Thyroid gland (tissue), 4 donors: Measurements from ENCODE around the gene PACSIN1. TPM values are rescaled to one million over a fixed set of nuclear protein-coding genes. Genes with fewer than 3 reads are reported as not detected.

Experiments used
- DNase-seq, 2 donors: peaks; one replicate each; pipeline ENCODE4 v3.0.0-alpha.2; 2019
- H3K27ac ChIP-seq, 3 donors: fragments of 200-600 bp; sonication (generic); 1 replicate in 2 of 3; 2 replicates in 1 of 3; pipeline ENCODE4 v1.5.1; 2016 to 2019; ENCODE audit warnings: mild to moderate bottlenecking in 1 of 3, moderate library complexity in 1 of 3
- H3K27me3 ChIP-seq: fragments of 200-600 bp; sonication (generic); one replicate; pipeline ENCODE4 v1.5.1; 2019
- H3K36me3 ChIP-seq, 2 donors: fragments of 200-600 bp; sonication (generic); one replicate each; pipeline ENCODE4 v1.5.1; 2016 to 2019
- H3K4me1 ChIP-seq, 2 donors: fragments of 200-600 bp; sonication (generic); one replicate each; pipeline ENCODE4 v1.5.1; 2017 to 2019
- H3K4me3 ChIP-seq, 3 donors: fragments of 200-600 bp; sonication (generic); replicated peaks in 1 of 3; 1 replicate in 2 of 3; 2 replicates in 1 of 3; pipeline ENCODE4 v1.5.1; 2016; ENCODE audit warnings: mild to moderate bottlenecking in 1 of 3
- H3K9me3 ChIP-seq: fragments of 200-600 bp; sonication (generic); one replicate; pipeline ENCODE4 v1.5.1; 2017
- POLR2A ChIP-seq, 2 donors: fragments of 450-650 bp; IDR thresholded peaks; one replicate each; pipeline ENCODE4 v1.6.1; 2017; ENCODE audit warnings: antibody characterized with exemption in 2 of 2, mild to moderate bottlenecking in 2 of 2, moderate library complexity in 1 of 2
- WGBS, 2 donors: methylation state at CpG; one replicate each; pipeline ENCODE4 v1.1.5; 2017; 5-methylcytosine and 5-hydroxymethylcytosine counted together
- intact Hi-C: fragments of 100-400 bp; cut with DNase I; formaldehyde crosslinking; loops from one replicate; pipeline ENCODE4 v1.15.1; 2023
- total RNA-seq, 4 donors: library from RNA; depleted of rRNA; stranded (reverse); fragments of >200 nt; gene quantifications; one replicate each; pipeline ENCODE4 v1.2.3, GENCODE V29; 2016
- TF ChIP-seq, protein P1 (sequence below), 6 experiments: fragments of 200-600 bp in 3 of 6; fragments of 450-650 bp in 3 of 6; sonication (generic) in 3 of 6; IDR thresholded peaks; one replicate each; pipeline ENCODE4 v1.5.1; 2016 to 2019; ENCODE audit warnings: antibody characterized with exemption in 6 of 6, mild to moderate bottlenecking in 2 of 6, inconsistent platforms in 1 of 6, moderate library complexity in 1 of 6

PACSIN1 gene
- total RNA-seq, 4 donors from 2014 or later, result 0.11 TPM; not detected in 3

DNA sequence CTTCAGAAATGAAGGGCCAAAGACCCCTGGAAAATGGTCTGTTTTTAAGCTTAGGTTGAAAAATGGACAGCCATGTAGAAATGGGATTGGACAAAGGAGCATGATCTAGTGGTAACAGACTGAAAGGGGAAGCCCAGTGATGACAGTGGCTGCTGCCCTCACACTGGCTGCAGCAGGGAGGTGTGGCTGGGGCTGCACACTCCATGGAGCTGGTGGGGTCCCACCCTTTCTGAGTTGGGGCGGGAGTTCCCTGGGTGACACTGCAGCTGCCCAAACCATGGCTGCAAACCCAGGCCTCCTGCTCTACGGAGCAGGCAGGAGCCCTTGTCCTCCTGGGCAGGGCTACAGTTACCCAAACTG, 8.5 kb upstream of the PACSIN1 start:
- Histone ChIP-seq H3K27me3 (no peaks in the 10 kb centered on the region), H3K9me3 (no peaks in the 10 kb centered on the region), H3K36me3 (no peaks in the 10 kb centered on the region), H3K4me1 (peaks cover 0 to under 1% of the 10 kb centered on the region in 2 donors), H3K27ac (no peak overlapping the region), H3K4me3 (no peak overlapping the region)
- no peak for DNase-seq
- intact Hi-C loops, result no loop called here
- WGBS, 2 donors, result 40 to 81% methylated on average over 1 to 2 of the region's 2 CpGs
- no peak for TF ChIP-seq POLR2A (IDR thresholded peaks at IDR 0.05)
- TF ChIP-seq, protein P1, sequence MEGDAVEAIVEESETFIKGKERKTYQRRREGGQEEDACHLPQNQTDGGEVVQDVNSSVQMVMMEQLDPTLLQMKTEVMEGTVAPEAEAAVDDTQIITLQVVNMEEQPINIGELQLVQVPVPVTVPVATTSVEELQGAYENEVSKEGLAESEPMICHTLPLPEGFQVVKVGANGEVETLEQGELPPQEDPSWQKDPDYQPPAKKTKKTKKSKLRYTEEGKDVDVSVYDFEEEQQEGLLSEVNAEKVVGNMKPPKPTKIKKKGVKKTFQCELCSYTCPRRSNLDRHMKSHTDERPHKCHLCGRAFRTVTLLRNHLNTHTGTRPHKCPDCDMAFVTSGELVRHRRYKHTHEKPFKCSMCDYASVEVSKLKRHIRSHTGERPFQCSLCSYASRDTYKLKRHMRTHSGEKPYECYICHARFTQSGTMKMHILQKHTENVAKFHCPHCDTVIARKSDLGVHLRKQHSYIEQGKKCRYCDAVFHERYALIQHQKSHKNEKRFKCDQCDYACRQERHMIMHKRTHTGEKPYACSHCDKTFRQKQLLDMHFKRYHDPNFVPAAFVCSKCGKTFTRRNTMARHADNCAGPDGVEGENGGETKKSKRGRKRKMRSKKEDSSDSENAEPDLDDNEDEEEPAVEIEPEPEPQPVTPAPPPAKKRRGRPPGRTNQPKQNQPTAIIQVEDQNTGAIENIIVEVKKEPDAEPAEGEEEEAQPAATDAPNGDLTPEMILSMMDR (IDR thresholded peaks at IDR 0.05), result no peak

- intact Hi-C loops, result no loop called here
- TF ChIP-seq, protein P1 (IDR thresholded peaks at IDR 0.05), result no peak
- TF ChIP-seq POLR2A (IDR thresholded peaks at IDR 0.05), result no peak
- Histone ChIP-seq H3K4me3 (no peak overlapping the region), H3K36me3 (no peaks in the 10 kb centered on the region), H3K4me1 (peaks cover 0 to 4% of the 10 kb centered on the region in 2 donors), H3K9me3 (no peaks in the 10 kb centered on the region), H3K27me3 (no peaks in the 10 kb centered on the region), H3K27ac (no peak overlapping the region)
- DNase-seq, result no peak
- WGBS, 2 donors, result 77 to 85% methylated on average over 10 of the region's 14 CpGs
Measured at GRCh38 chr6:34457742-34458735, 7.8 kb upstream of the PACSIN1 start.

- H3K9me3 ChIP-seq, result no peaks in the 10 kb centered on the region
Measured at GRCh38 chr6:34459899-34460593, 5.8 kb upstream of the PACSIN1 start.

DNA sequence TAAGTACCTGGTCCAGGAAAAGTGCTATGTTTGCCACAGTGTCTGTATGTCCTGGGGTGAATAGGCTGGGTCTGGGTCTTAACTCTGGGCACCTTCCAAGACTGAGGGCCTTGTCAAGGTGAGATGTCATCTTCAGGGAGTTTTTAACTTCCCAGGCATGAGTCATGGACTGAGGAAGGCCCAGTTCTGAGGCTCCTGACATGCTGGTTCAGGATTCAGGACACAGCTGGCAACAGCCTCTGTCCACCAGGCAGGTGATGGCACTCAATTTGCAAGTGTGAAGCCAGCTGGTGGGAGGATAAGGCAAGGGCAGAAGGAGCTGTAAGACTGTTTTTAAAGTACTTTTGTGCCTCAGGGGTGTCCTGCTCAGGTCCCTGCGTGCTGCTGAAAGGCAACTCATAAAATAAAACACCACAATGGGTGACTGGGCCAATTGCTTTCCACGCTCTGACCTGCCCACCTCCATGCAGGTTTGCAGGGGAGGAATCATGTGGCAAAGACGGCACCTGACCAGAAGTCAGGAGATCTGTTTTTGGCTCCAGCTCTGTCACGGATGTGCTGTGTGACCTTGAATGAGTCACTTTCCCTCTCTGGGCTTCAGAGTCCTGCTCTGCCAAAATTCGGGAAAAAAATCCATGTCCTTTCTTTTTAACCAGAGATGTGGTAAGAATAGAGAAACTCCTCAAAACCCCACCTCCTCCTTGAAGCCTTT, 4.9 kb upstream of the PACSIN1 start:
- TF ChIP-seq, protein P1 (IDR thresholded peaks at IDR 0.05), result no peak
- TF ChIP-seq POLR2A (IDR thresholded peaks at IDR 0.05), result no peak
- Histone ChIP-seq H3K9me3 (no peaks in the 10 kb centered on the region), H3K27ac (no peak overlapping the region), H3K4me1 (peaks cover 4 to 7% of the 10 kb centered on the region in 2 donors), H3K27me3 (no peaks in the 10 kb centered on the region), H3K4me3 (no peak overlapping the region), H3K36me3 (no peaks in the 10 kb centered on the region)
- no peak for DNase-seq
- 81 to 93% methylated on average over 5 of the region's 5 CpGs for WGBS, 2 donors
- intact Hi-C loops, result no loop called here

More at GRCh38 chr6:34459899-34460593, 5.8 kb upstream of the PACSIN1 start:
- DNase-seq, result peak; percentile 12 to 17
- no peak for TF ChIP-seq POLR2A (IDR thresholded peaks at IDR 0.05)
- TF ChIP-seq, protein P1 (IDR thresholded peaks at IDR 0.05), result peak in 5 of 6 experiments; percentile 12 to 40 (median 37)
- Histone ChIP-seq H3K27me3 (no peaks in the 10 kb centered on the region), H3K27ac (no peak overlapping the region), H3K36me3 (no peaks in the 10 kb centered on the region), H3K4me3 (no peak overlapping the region), H3K4me1 (peaks cover 0 to 4% of the 10 kb centered on the region in 2 donors)
- WGBS, 2 donors, result 53 to 58% methylated on average over 6 of the region's 6 CpGs
- intact Hi-C loops, result no loop called here
